GM19452 (cell line): Measurements from ENCODE around the gene BTN3A1.
A peak's percentile ranks its signal among the peaks of the same experiment; 100 is the strongest.
"Not testable (repeated sequence)": the region's sequence is repeated elsewhere in the genome, so short reads cannot be mapped to it uniquely, and the experiment has no call there.

Source experiments
- ATAC-seq: cut with Tn5 transposase; IDR thresholded peaks from one replicate; pipeline ENCODE4 v1.9.1; 2021; ENCODE audit not compliant: unreplicated experiment

BTN3A1 gene

GRCh38 chr6:26439151-26440125 lies 37.4 kb downstream of the BTN3A1 start:
- no peak for ATAC-seq

DNA sequence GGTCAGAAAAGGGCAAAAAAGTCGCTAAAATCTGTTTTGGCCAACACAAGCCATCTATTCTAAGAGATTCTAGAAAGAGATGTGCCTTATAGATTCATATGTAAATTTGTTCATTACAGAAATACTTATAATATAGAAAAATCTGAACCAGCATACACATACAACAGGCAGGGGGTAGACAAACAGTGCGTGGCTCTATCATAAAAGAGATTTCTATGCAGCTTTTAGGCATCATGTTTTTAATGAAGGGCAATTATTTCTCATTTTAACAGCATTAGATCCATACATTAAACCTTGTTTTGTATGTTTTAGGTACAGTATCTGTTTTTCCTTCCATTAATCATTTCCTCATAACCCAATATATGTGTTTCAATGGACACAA lies 38.9 kb downstream of the BTN3A1 start:
- no peak for ATAC-seq

GRCh38 chr6:26441977-26442376 lies 39.9 kb downstream of the BTN3A1 start:
- ATAC-seq: no peak

DNA sequence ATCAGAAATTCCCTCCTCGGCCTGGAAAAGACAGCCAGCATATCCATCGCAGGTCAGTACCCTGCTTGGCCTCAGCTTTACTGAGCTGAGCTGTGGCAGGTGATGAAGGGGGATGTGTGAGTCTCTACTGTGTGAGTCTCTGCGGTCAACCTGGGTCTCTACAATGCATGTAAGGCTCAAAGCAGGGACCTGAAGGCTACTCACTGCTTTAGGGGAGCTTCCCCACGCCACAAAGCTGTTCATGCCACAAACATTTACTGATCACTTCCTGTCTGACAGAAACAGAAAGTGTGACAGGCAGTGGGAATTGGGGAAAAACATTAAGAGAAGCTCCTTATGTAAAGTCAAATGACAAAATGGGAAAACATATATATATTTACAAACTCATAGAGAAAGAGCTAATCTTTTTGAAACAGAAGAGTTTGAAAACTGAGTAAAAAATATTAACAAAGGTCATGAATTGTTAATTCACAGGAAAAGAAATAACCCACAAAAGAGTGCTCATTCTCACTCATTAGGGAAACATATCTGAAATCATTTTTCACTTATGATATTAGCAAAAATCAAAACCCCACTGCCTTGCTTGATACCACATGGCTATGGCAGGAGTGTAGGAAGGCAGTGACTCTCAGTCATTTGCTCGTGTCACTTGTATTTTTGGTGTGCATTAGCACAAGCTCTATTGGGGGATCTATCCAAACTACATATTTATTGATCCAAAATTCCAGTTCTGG lies 44.0 kb downstream of the BTN3A1 start:
- peak; percentile 76 for ATAC-seq

DNA sequence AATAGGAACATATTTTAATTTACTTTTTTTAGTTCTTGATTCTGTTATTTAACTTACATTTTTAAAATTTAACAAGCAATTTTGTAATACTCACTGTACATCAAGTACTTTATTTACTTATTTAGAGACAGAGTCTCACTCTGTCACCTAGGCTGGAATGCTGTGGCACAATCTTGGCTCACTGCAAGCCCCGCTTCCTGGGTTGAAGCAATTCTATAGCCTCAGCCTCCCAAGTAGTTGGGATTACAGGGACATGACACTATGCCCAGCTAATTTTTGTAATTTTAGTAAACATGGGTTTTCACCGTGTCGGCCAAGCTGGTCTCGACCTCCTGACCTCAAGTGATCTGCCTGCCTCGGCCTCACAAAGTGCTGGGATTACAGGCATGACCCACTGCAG lies 45.2 kb downstream of the BTN3A1 start:
- ATAC-seq: no peak

DNA sequence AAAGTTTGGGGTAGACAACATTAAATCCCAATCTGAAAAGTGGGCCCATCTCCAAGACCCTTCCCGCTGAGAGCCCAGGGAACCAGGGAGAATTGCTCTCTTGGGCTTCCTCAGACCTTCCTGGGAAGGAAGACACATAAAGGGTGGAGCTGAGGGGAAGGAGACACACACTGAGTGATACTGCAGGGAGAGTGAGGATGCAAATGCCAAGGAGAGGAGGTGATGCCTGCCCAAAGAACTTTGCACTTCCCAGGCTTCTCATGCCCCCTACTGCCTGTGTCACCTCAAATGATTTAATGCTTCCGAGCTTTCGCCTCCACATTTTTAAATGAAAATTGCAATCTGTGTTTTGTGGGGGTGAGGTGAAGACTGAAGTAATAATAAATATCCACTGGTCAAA lies 48.2 kb downstream of the BTN3A1 start:
- ATAC-seq: no peak

DNA sequence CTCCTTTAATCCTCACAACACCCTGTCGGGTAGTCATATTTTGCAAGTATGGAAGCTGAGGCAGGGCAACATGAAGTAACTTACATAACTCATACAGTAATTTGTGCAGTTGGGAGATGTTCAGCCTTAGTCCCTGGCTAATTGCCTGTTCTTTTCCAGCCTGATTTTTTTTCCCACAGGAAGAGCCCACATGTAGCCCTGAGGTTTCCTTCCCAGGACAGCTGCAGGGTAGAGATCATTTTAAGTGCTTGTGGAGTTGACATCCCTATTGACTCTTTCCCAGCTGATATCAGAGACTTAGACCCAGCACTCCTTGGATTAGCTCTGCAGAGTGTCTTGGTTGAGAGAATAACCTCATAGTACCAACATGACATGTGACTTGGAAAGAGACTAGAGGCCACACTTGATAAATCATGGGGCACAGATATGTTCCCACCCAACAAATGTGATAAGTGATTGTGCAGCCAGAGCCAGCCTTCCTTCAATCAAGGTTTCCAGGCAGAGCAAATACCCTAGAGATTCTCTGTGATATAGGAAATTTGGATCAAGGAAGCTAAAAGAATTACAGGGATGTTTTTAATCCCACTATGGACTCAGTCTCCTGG lies 50.7 kb downstream of the BTN3A1 start:
- ATAC-seq: no peak

GRCh38 chr6:26454631-26455030 lies 52.6 kb downstream of the BTN3A1 start:
- no peak for ATAC-seq

DNA sequence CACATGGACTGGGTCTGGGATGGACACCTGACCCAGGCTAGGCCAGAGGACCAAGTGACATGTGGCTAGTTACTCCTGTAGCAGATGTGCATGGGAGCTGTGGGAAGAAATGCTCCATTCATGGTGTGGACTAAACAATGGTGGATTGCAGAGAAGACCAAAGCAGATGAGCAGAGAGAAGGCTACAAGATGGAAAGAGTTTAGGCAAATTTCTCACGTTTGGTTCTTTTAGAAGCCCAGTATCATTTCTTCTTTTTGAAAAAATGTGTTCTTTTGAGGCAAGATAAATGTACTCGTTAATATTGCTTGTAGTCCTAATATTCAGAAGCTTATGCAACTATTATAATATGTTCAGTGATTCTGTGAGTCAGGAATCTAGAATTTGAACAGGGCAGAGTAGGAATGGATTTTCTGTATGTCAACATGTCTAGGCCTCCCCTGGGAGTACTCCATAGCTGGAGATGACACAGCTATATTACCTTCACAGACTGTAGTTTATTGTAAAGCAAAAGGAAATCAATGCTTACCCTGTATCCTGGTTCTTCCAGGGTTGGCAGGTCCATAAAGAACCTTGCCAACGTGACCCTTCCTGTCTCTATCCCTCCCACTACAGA lies 53.4 kb downstream of the BTN3A1 start:
- ATAC-seq: no peak

DNA sequence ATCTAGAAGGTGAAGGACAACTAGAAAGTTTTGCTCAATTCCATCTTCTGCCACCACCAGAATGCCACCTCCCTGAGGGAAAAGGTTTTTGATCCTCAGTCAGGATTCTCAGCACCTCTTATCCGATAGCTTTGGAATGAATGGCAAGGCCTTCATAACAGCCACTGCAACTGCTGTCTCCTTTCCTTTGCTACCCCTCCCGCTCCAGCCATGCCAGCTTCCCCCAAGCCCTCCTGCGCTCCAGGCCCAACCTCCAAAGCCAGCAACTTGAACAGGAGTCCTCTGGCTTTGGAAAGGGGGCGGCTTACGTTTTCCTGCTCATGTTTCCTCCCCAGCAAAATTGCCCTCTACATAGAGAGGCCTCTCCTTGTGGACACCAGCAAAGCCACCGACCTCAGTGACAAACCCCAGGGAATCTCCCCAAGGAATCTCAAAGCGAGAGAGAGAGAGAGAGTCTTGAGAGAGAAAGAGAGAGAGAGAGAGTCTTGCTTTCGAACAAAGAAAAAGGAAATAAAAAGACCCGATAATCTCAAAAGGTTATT lies 55.3 kb downstream of the BTN3A1 start:
- peak; percentile 26 for ATAC-seq

- peak; percentile 94 for ATAC-seq
These were observed 56.0 kb downstream of the BTN3A1 start, which contains the start of gene BTN2A1 for GRCh38 chr6:26457806-26458688. Gene BTN2A1, plus strand, starts transcription at chr6:26457955. Its CDS starts 682 bp downstream, at chr6:26458637.

DNA sequence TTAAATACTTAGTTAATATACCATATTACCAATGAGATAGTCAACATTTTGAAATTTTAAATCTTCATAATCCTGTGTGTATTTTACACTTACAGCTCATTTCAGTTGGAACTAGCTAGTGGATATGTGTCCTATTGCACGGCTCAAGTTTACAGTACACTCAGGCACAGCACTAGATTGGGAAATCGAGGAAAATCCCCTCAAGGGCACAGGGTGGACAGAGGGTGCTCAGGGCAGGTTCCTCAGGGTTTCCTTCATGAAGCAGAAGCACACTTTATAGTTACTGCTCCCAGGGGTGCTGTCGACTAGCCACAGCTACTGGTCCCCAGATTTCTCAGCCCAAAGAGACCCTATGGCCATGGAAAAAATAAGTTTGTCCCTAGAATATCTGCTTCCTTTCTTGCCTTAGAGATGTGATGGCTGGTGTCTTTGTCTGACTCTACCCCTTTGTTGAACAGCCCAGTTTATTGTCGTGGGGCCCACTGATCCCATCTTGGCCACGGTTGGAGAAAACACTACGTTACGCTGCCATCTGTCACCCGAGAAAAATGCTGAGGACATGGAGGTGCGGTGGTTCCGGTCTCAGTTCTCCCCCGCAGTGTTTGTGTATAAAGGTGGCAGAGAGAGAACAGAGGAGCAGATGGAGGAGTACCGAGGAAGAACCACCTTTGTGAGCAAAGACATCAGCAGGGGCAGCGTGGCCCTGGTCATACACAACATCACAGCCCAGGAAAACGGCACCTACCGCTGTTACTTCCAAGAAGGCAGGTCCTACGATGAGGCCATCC lies 57.1 kb downstream of the BTN3A1 start:
- no peak for ATAC-seq

DNA sequence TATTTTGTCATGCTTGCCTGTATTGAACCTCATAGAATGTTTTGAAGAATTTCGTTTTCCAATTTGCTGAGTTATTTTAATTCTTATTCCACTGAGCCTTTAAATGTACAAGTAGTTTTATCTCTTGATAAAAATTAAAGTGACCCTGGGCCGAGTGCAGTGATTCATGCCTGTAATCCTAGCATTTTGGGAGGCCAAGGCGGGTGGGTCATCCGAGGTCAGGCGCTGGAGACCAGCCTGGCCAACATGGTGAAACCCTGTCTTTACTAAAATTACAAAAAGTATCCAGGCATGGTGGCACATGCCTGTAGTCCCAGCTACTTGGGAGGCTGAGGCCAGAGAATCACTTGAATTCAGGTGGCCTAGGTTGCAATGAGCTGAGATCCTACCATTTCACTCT lies 59.3 kb downstream of the BTN3A1 start:
- ATAC-seq: not testable (repeated sequence)

GRCh38 chr6:26464014-26464413 lies 61.9 kb downstream of the BTN3A1 start:
- no peak for ATAC-seq

DNA sequence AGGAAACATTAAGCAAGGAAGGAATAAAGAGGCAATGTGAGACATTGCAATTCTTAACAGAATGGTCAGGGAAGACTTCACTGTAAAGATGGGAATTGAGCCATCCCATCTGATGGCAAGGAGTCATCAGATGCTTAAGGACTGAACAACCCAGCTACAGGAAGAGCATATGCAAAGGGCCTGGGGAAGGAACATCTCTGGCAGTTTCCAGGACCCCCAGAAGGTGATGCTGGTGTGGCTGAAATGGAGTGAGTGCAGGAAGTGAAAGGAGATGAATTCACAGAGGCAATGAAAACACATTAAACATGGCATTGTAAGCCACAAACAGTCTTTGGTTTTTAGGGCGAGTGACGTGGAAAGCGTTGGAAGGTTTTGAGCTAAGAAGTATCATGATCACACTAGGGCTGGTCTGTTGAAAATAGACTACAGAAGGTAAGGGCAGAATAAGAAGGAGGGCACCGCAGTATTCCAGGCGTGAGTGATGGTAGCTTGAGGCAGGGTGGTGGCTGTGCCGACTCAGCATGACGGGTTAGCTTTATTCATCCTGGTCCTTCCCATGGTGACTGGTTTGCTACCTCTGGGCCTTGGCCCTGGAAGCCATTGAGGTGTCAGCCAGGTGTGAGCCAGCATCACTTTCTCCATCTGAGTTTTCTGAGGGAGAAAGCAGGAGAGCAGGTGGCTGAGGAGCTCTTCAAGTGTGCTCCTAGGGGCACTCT lies 62.5 kb downstream of the BTN3A1 start:
- ATAC-seq: no peak
